Choroid plexus epithelial cell (primary cell): Measurements from ENCODE around the gene CHST7.

Experiments used
- DNase-seq: peaks from one replicate; pipeline ENCODE4 v3.0.0-alpha.2; 2010; ENCODE audit warnings: low read depth
- H3K4me3 ChIP-seq: 2 replicates; pipeline ENCODE4 v1.5.1; 2011; ENCODE audit warnings: low read depth, mild to moderate bottlenecking, control low read depth, low read length, moderate library complexity
- TF ChIP-seq, protein P1 (sequence below): conservative IDR thresholded peaks from 2 replicates; pipeline ENCODE4 v1.5.1; 2011; ENCODE audit warnings: low read depth, mild to moderate bottlenecking, control low read depth, inconsistent platforms, low read length, moderate library complexity

The CHST7 gene

DNA sequence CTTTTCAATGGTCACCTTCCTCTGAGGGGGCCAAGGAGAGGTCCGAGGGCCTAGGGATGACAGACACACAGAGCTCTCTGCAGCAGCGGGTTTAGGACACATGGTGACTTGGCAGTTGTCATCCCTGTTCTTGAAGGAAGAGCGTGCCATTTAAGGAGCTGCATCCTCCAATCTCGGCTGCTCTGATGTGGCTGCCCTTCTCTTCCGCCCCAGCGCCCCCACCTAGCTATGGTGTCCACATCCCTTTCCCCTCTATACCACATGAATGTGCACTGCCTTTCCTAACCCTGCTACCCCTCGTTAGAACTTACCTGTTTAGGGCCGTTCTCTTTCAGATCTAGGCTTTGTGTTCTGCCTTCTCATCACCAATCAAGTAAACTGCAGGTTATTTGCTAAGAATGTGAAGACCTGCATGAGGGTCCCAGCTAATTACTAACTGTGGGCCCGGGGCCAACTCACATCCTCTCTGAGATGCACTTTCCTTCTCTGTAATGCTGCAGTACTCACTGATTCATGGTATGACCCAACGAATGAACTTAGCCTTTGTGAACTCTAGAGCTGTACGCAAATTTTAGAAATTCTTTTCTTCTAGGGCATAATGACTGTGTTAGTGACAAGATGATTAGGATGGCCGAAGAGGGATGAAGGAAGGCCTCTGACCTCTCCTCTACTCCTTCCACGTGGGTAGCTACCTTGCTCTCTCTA is 38.2 kb downstream of the CHST7 start:
- no peak overlapping the region for H3K4me3 ChIP-seq
- DNase-seq: no peak
- TF ChIP-seq, protein P1, sequence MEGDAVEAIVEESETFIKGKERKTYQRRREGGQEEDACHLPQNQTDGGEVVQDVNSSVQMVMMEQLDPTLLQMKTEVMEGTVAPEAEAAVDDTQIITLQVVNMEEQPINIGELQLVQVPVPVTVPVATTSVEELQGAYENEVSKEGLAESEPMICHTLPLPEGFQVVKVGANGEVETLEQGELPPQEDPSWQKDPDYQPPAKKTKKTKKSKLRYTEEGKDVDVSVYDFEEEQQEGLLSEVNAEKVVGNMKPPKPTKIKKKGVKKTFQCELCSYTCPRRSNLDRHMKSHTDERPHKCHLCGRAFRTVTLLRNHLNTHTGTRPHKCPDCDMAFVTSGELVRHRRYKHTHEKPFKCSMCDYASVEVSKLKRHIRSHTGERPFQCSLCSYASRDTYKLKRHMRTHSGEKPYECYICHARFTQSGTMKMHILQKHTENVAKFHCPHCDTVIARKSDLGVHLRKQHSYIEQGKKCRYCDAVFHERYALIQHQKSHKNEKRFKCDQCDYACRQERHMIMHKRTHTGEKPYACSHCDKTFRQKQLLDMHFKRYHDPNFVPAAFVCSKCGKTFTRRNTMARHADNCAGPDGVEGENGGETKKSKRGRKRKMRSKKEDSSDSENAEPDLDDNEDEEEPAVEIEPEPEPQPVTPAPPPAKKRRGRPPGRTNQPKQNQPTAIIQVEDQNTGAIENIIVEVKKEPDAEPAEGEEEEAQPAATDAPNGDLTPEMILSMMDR: no peak

DNA sequence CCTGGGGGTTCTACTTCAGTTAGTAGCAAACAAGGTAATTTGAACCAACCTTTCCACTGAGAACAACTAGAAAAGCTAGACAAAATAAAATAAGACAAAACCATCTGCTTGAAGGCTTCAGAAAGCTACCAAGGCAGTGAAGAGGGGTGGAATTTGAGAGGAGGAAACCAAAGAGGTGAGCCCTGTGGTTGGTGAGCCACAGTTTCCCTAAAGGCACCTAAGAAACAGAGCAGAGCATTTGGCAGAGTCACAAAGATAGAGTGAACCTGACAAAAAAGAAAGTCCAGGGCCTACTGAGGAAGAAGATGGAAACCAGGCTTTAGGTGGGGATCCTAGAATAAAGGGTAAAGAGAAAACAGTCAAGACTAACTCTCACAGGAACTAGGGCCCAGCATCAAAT is 44.3 kb downstream of the CHST7 start:
- no peak overlapping the region for H3K4me3 ChIP-seq
- TF ChIP-seq, protein P1: no peak

DNA sequence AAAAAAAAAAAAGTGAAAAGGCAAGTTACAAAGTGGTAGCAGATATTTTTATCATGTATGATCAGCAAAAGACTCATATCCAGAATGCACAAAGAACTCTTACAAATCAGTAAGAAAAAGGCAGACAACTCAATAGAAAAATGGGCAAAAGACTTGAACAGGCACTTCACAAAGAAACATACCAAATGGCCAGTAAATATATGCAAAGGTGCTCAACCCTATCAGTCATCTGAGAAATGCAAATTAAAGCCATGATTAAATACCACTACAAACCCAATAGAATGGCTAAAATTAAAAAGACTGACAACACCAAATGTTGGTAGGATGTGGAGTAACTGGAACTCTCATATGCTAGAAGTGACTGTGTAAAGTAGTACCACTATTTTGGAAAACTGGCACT is 45.4 kb downstream of the CHST7 start:
- TF ChIP-seq, protein P1: no peak
- no peak for DNase-seq
- no peak overlapping the region for H3K4me3 ChIP-seq

More for the DNA sequence above, 44.3 kb downstream of the CHST7 start:
- DNase-seq: no peak

DNA sequence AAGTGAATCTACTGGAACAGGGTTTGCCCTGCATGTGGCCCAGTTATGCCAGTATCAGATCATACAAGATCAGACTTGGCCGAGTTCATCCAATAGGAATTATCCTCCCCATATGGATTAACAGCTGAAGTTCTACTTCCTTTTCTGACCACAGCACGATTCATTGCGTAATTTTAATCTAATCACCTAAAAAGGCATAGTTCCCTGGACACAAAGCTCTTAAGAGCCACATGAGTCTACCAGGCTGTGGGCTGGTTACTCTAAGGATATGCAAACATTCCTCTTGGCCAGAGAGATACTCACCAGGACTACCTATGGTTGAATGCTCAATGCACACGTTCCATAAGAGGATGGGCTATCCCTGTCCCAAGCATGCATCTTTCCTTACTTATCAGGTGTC is 46.9 kb downstream of the CHST7 start:
- no peak for DNase-seq
- TF ChIP-seq, protein P1: no peak

DNA sequence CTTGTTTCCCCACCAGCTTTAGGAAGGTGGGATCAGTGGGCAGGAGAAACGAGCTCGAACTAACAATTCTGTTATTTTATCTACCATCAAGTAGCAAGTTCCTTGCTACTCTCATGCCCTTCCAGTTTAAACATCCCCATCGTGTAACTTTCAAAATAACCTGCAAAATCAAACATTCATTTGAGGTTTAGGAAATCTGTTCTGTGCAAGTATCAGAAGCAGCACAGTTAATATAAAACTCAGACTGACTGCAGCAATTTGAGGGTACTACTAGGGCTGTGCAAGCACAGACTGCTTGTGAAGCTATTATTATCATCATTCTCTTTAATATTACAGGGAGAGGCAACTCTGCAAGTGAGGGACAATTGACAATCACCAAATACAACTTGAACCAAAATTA is 48.0 kb downstream of the CHST7 start:
- TF ChIP-seq, protein P1: no peak
- DNase-seq: no peak
- H3K4me3 ChIP-seq: no peak overlapping the region

More for the DNA sequence above, 46.9 kb downstream of the CHST7 start:
- H3K4me3 ChIP-seq: no peak overlapping the region

DNA sequence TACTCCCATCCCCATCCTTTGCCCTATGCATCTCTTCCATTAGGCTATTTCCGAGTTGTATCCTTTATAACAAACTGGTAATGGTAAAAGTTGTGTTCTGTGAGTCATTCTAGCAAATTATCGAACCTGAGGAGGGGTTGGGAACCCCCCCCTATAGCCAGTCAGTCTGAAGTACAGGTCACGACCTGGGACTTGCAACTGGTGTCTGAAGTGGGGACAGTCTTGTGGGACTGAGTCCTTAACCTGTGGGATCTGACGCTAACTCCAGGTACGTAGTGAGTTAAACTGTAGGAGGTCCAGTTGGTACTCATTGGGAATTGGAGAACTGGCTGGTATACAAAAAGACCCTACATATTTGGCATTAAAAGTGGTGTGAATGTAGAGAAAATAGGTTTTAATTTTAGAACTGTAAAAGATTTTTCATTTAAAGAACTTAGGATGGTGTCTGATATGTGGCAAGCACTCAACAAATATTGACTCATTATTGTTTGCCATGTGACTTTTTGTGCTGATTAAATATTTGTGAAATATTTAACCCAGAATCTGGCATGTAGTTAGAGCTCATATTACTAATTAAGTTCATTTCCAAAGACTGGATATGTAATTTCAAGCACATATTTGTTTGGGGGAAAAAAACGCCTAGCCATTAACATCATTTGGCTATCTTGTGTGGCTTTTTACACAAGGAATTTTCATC is 50.7 kb downstream of the CHST7 start:
- TF ChIP-seq, protein P1: no peak
- no peak overlapping the region for H3K4me3 ChIP-seq
- DNase-seq: no peak

DNA sequence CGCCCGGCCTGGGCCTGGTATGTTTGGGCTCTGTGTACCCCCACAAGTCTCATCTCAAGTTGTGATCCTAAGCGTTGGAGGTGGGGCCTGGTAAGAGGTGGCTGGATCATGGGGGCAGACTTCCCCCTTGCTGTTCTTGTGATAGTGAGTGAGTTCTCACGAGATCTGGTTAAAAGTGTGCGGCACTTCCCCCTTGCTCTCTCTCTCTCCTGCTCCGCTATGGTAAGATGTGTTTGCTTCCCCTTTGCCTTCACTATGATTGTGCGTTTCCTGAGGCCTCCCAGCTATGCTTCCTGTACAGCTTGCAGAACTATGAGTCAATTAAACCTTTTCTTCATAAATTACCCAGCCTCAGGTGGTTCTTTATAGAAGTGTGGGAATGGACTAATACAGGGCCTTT is 53.0 kb downstream of the CHST7 start:
- TF ChIP-seq, protein P1: no peak
- peak; percentile 16 for DNase-seq
- H3K4me3 ChIP-seq: no peak overlapping the region
